CD4-positive, alpha-beta T cell (primary cell): ENCODE data around the gene RUNX1. TPM values are rescaled to one million over a fixed set of nuclear protein-coding genes. Genes with fewer than 3 reads are reported as not detected.

Experiments
- ATAC-seq: fragments of 200-7000 bp; cut with Tn5 transposase; one replicate; pipeline ENCODE4 v1.10.0; 2022; ENCODE audit warnings: mild to moderate bottlenecking; ENCODE audit not compliant: poor library complexity
- CTCF ChIA-PET: fragments of 350-600 bp; sonication (Branson Sonifier 250); formaldehyde crosslinking; loops from one replicate; lab custom pipeline; 2021; ENCODE audit warnings: antibody characterized with exemption, inconsistent platforms; lab: Charles Lee
- POLR2A ChIA-PET: fragments of 350-600 bp; sonication (Branson Sonifier 250); formaldehyde crosslinking; loops from one replicate; lab custom pipeline; 2021; ENCODE audit warnings: antibody characterized with exemption, inconsistent platforms; lab: Charles Lee
- DNase-seq, 14 experiments: peaks; one replicate each; pipeline ENCODE4 v3.0.0-alpha.2; 2013 to 2020; ENCODE audit warnings: mixed read lengths in 2 of 14
- H3K27ac ChIP-seq, 2 donors: one replicate each; pipeline versions ENCODE4 v1.5.1 to v1.7.0; 2013; ENCODE audit warnings: low read length in 2 of 2, low read depth in 1 of 2, mild to moderate bottlenecking in 1 of 2
- H3K27me3 ChIP-seq, 2 experiments: 1 replicate in 1 of 2; 2 replicates in 1 of 2; pipeline versions ENCODE4 v1.6.1 to v1.7.0; 2013; ENCODE audit warnings: low read length in 2 of 2, control low read depth in 1 of 2, mild to moderate bottlenecking in 1 of 2, moderate library complexity in 1 of 2; ENCODE audit not compliant: insufficient read depth in 2 of 2, control insufficient read depth in 1 of 2
- H3K36me3 ChIP-seq: one replicate; pipeline ENCODE4 v1.6.1; 2013; ENCODE audit warnings: low read length, control low read depth; ENCODE audit not compliant: insufficient read depth
- H3K4me1 ChIP-seq: one replicate; pipeline ENCODE4 v1.6.1; 2013; ENCODE audit warnings: low read length, control low read depth; ENCODE audit not compliant: insufficient read depth
- H3K4me3 ChIP-seq: one replicate; pipeline ENCODE4 v1.5.1; 2013; ENCODE audit warnings: mild to moderate bottlenecking, low read length, moderate library complexity
- H3K9me3 ChIP-seq, 2 experiments: 1 replicate in 1 of 2; 2 replicates in 1 of 2; pipeline versions ENCODE4 v1.6.1 to v1.7.0; 2013; ENCODE audit warnings: low read length in 2 of 2, mild to moderate bottlenecking in 2 of 2, control low read depth in 1 of 2, moderate library complexity in 1 of 2; ENCODE audit not compliant: control insufficient read depth in 1 of 2, insufficient read depth in 1 of 2
- H3K27ac Mint-ChIP-seq: one replicate; pipeline ENCODE4 v1.8.0; 2020; ENCODE audit warnings: mixed read lengths
- H3K27me3 Mint-ChIP-seq: one replicate; pipeline ENCODE4 v1.8.0; 2021; ENCODE audit warnings: mixed read lengths
- H3K36me3 Mint-ChIP-seq: one replicate; pipeline ENCODE4 v1.8.0; 2021; ENCODE audit warnings: low read depth, mixed read lengths
- H3K4me1 Mint-ChIP-seq: one replicate; pipeline ENCODE4 v1.8.0; 2021; ENCODE audit warnings: low read depth, mixed read lengths
- H3K4me3 Mint-ChIP-seq: one replicate; pipeline ENCODE4 v1.8.0; 2020; ENCODE audit warnings: mild to moderate bottlenecking, mixed read lengths
- H3K9me3 Mint-ChIP-seq: one replicate; pipeline ENCODE4 v1.8.0; 2020; ENCODE audit warnings: mixed read lengths
- CTCF ChIP-seq: fragments of 200-600 bp; IDR thresholded peaks from one replicate; pipeline ENCODE4 v1.8.0; 2022; ENCODE audit warnings: antibody characterized with exemption, mild to moderate bottlenecking
- intact Hi-C, 2 experiments: fragments of 100-400 bp; cut with DNase I in 1 of 2; cut with micrococcal nuclease in 1 of 2; formaldehyde crosslinking; loops; one replicate each; pipeline versions ENCODE4 v1.15.1 to v1.9.0; 2023 to 2025; cut with DNase I, micrococcal nuclease
- total RNA-seq, 174 experiments: library from RNA in 2 of 174; stranded (reverse) in 2 of 174; gene quantifications; one replicate each; pipeline ENCODE4 v1.2.3 and lab custom pipeline; 2021 to 2026

The RUNX1 gene
- total RNA-seq, 2 experiments from 2014 or later: 71.7 to 74.3 TPM

- peaks cover 16% of the 10 kb centered on the region for H3K36me3 Mint-ChIP-seq
- no peak overlapping the region for H3K27ac ChIP-seq
- peaks cover 53% of the 10 kb centered on the region for H3K4me1 Mint-ChIP-seq
- ATAC-seq (no peak), DNase-seq (peak in 3 of 14 experiments; percentile 42 to 47 (median 44))
- H3K4me3 ChIP-seq: no peak overlapping the region
- intact Hi-C loops: loop anchor here in 1 of 2 experiments (10.0 kb wide), 2 partner anchors 562 to 782 kb away; no protein-coding TSS in a partner anchor
- peak overlapping the region; percentile 97 for H3K27ac Mint-ChIP-seq
- no peaks in the 10 kb centered on the region for H3K9me3 Mint-ChIP-seq
- peaks cover 35% of the 10 kb centered on the region for H3K4me1 ChIP-seq
- ChIA-PET POLR2A (interaction anchor here (1.3 to 11.6 kb wide), 4 partner anchors 28 to 174 kb away, joined by 6 to 227 read pairs (median 10); no protein-coding TSS in a partner anchor), CTCF (interaction anchor here (0.9 to 3.8 kb wide), 5 partner anchors 30 to 347 kb away, joined by 3 to 14 read pairs (median 4); no protein-coding TSS in a partner anchor)
- no peak for TF ChIP-seq CTCF
- H3K9me3 ChIP-seq: no peaks in the 10 kb centered on the region
- H3K27me3 Mint-ChIP-seq: no peaks in the 10 kb centered on the region
- H3K36me3 ChIP-seq: no peaks in the 10 kb centered on the region
- no peaks in the 10 kb centered on the region for H3K27me3 ChIP-seq
- H3K4me3 Mint-ChIP-seq: peak overlapping the region; percentile 39
Observed at GRCh38 chr21:35052801-35053200, 3.7 kb upstream of the RUNX1 start.

GRCh38 chr21:35051287-35051818 lies 2.3 kb upstream of the RUNX1 start:
- Histone ChIP-seq H3K27ac (peak overlapping the region; percentile 36 to 40), H3K4me3 (no peak overlapping the region), H3K9me3 (no peaks in the 10 kb centered on the region), H3K27me3 (no peaks in the 10 kb centered on the region), H3K36me3 (no peaks in the 10 kb centered on the region), H3K4me1 (peaks cover 37% of the 10 kb centered on the region)
- TF ChIP-seq CTCF: peak; percentile 70
- POLR2A ChIA-PET: interaction anchor here (0.7 to 11.6 kb wide), 11 partner anchors 13 to 388 kb away, joined by 3 to 227 read pairs (median 7); no protein-coding TSS in a partner anchor
- intact Hi-C loops: loop anchor here (1.0 to 10.0 kb wide), 4 partner anchors 349 to 783 kb away; no protein-coding TSS in a partner anchor
- peaks cover 28% of the 10 kb centered on the region for H3K36me3 Mint-ChIP-seq
- CTCF ChIA-PET: interaction anchor here (0.6 to 3.8 kb wide), 33 partner anchors 8 to 1028 kb away, joined by 3 to 14 read pairs (median 4); no protein-coding TSS in a partner anchor
- peak overlapping the region; percentile 96 for H3K4me3 Mint-ChIP-seq
- H3K9me3 Mint-ChIP-seq: no peaks in the 10 kb centered on the region
- ATAC-seq (peak; percentile 46), DNase-seq (peak; percentile 69 to 94 (median 80))
- H3K4me1 Mint-ChIP-seq: peaks cover 64% of the 10 kb centered on the region
- peak overlapping the region; percentile 97 for H3K27ac Mint-ChIP-seq
- no peaks in the 10 kb centered on the region for H3K27me3 Mint-ChIP-seq

GRCh38 chr21:35050348-35051286 lies 1.5 kb upstream of the RUNX1 start:
- ChIA-PET CTCF (interaction anchor here (0.7 to 3.8 kb wide), 20 partner anchors 18 to 350 kb away, joined by 3 to 14 read pairs (median 5); no protein-coding TSS in a partner anchor), POLR2A (interaction anchor here (0.6 to 11.6 kb wide), 11 partner anchors 12 to 789 kb away, joined by 3 to 227 read pairs (median 7); no protein-coding TSS in a partner anchor)
- intact Hi-C loops: loop anchor here (1.0 to 10.0 kb wide), 4 partner anchors 350 to 784 kb away; no protein-coding TSS in a partner anchor
- H3K4me3 ChIP-seq: no peak overlapping the region
- H3K36me3 Mint-ChIP-seq: peaks cover 35% of the 10 kb centered on the region
- peak overlapping the region; percentile 36 to 40 for H3K27ac ChIP-seq
- no peaks in the 10 kb centered on the region for H3K27me3 Mint-ChIP-seq
- peaks cover 72% of the 10 kb centered on the region for H3K4me1 Mint-ChIP-seq
- no peaks in the 10 kb centered on the region for H3K27me3 ChIP-seq
- H3K4me3 Mint-ChIP-seq: peak overlapping the region; percentile 96
- no peaks in the 10 kb centered on the region for H3K36me3 ChIP-seq
- no peak for TF ChIP-seq CTCF
- H3K27ac Mint-ChIP-seq: peak overlapping the region; percentile 97
- no peaks in the 10 kb centered on the region for H3K9me3 Mint-ChIP-seq
- H3K9me3 ChIP-seq: no peaks in the 10 kb centered on the region
- H3K4me1 ChIP-seq: peaks cover 44% of the 10 kb centered on the region
- ATAC-seq (no peak), DNase-seq (peak in 3 of 14 experiments; percentile 36 to 50 (median 41))
